ENCODE measurements around the gene MEI1.

DNA sequence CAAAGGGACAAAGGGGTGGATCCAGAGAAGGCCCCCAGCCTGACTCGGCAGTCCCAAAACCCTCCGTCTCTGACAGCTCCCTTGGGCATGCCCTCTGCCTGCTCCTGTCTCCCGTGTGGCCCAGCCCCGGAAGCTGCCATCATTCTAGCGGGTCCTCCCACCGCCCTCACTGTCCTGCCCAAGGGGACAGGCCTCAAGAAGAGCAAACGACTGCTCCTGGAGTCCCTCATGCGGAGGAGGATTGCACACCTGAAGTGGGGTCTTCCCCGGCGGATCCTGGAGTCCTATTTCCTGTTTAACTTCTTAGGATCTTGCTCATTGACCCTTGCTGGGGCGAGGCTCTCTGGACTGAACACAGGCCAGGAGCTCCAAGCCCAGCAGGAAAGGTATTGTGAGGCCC, 2.6 kb upstream of the MEI1 start:
- TF ChIP-seq, protein P1, sequence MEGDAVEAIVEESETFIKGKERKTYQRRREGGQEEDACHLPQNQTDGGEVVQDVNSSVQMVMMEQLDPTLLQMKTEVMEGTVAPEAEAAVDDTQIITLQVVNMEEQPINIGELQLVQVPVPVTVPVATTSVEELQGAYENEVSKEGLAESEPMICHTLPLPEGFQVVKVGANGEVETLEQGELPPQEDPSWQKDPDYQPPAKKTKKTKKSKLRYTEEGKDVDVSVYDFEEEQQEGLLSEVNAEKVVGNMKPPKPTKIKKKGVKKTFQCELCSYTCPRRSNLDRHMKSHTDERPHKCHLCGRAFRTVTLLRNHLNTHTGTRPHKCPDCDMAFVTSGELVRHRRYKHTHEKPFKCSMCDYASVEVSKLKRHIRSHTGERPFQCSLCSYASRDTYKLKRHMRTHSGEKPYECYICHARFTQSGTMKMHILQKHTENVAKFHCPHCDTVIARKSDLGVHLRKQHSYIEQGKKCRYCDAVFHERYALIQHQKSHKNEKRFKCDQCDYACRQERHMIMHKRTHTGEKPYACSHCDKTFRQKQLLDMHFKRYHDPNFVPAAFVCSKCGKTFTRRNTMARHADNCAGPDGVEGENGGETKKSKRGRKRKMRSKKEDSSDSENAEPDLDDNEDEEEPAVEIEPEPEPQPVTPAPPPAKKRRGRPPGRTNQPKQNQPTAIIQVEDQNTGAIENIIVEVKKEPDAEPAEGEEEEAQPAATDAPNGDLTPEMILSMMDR (IDR thresholded peaks at IDR 0.05; ENCODE audit: low read length), result no peak
- no peak for TF ChIP-seq EZH2 (optimal IDR thresholded peaks at IDR 0.05; ENCODE audit: low read depth, low read length)
